GM12892 (cell line): ENCODE results near the gene RRAS2.
A peak's percentile ranks its signal among the peaks of the same experiment; 100 is the strongest.

Source experiments
- DNase-seq: peaks from one replicate; pipeline ENCODE4 v3.0.0; 2011; ENCODE audit not compliant: insufficient read length
- FAIRE-seq: peaks from 2 replicates; lab custom pipeline; 2011; peaks lifted over from hg19 to GRCh38; lab: Jason Lieb, UNC
- POLR2A ChIP-seq: IDR thresholded peaks from 2 replicates; pipeline ENCODE4 v1.6.1; 2011; ENCODE audit warnings: low read depth, low read length, control low read depth
- POLR2AphosphoS5 ChIP-seq: IDR thresholded peaks from 2 replicates; pipeline ENCODE4 v1.6.1; 2011; ENCODE audit warnings: low read depth, low read length, control low read depth
- TAF1 ChIP-seq: IDR thresholded peaks from 2 replicates; pipeline ENCODE4 v1.6.1; 2011; ENCODE audit warnings: low read depth, mild to moderate bottlenecking, control low read depth, low read length, borderline replicate concordance

RRAS2 gene

DNA sequence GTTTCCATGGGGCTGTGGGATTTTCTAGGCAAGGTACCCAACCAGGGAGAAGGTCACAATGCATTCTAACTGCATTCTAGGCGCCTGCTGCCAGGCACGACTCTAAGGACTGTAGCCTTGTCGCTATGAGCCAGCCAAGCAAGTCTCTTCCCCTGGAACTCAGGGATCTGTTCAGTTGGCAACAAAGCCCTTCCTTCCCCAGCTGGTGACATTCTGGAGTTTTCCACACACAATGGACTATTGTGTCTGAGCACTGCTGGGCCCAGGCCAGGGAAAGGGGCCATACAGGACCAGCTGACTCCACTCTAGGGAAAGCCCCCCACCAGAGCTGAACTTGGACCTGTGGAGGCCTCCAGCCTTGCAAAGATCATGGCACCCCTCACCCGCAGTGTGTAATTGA lies 116.8 kb downstream of the RRAS2 start:
- DNase-seq (no peak), FAIRE-seq (no peak)
- TF ChIP-seq TAF1 (no peak), POLR2AphosphoS5 (no peak), POLR2A (no peak)

DNA sequence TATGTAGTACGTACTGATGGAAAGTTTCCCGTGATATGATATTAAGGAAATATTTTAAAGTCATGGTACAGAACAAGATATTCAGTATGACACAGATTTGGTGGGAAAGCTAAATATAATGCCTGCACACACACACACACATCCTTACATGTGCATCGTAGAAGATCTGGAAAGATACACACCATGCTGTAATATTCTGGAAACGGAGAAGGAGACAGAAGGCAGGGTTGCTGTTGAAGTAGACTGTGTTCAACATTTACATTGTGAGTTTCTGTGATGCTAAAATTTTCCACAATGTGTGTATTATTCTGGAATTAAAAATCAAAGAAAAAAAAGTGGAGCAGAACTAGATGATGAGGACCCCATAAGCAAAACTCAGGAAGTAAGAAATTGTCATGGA lies 118.0 kb downstream of the RRAS2 start:
- no peak for FAIRE-seq
- no peak for DNase-seq
- no peak for TF ChIP-seq TAF1
- no peak for TF ChIP-seq POLR2A
- TF ChIP-seq POLR2AphosphoS5 = no peak

DNA sequence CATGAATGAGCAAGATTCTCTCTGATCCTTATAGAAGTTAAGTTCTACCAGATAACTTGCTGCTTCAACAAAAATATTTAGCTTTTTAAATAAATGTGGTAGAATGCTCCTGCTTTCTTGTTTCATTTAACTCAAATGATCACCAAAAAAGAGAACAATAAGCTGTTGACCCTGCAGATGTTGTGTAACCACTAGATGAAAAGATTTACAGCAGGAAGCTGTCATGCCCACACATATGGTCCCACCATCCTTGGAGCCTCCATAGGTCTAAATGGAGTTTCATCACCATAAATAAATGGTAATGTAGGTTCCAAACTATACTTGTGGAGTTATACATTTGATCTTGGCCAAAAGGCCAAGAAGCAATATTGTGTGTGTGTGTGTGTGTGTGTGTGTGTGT lies 118.8 kb downstream of the RRAS2 start:
- no peak for DNase-seq
- FAIRE-seq = no peak
- TF ChIP-seq TAF1 (no peak), POLR2AphosphoS5 (no peak), POLR2A (no peak)

DNA sequence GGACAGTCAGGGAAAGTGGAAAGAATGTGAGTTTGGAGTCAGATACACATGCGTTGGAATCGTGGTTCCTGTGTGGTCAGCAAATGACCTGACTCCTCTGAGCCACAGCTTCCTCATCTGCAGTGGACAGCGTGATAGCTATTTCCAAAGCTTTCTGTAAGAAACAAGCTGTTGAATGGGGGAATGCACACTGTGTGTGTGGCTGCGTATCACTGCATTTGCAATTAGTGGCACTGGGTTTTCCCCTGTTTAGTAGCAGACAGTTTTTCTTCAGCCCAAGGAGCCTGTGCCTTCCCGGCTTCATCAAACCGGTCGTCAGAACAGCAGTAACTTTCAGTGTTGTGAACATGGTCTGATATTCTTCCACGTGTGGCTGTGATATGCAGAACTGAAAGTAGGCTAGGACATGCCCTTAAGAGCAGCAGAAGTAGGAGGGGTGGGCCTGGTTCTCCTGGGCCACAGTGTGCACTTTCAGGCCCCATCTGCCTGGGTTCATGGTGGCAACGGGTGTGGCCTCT lies 121.5 kb downstream of the RRAS2 start:
- FAIRE-seq = peak; percentile 95
- TF ChIP-seq TAF1 (no peak), POLR2A (no peak), POLR2AphosphoS5 (no peak)
- DNase-seq = peak; percentile 47

DNA sequence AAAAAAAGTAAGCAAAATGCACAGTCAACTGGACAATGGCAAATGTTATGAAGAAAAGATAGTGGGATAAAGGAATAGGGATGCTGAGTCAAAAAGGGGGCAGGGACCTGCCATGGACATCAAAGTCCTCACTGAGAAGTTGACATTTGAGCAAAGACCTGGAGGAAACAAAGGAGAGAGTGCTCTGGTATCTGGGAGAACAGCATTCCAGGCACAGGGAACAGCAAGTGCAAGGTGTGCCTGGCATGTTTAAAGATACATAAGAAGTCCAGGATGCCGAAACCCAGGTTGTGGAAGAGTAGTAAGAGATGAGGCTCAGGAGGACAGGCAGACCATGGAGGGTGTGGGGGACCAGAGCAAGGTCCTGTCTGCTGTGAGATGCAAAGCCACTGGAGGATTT lies 123.3 kb downstream of the RRAS2 start:
- FAIRE-seq (no peak), DNase-seq (no peak)
- TF ChIP-seq TAF1 = no peak
- TF ChIP-seq POLR2A = no peak
- TF ChIP-seq POLR2AphosphoS5 = no peak

DNA sequence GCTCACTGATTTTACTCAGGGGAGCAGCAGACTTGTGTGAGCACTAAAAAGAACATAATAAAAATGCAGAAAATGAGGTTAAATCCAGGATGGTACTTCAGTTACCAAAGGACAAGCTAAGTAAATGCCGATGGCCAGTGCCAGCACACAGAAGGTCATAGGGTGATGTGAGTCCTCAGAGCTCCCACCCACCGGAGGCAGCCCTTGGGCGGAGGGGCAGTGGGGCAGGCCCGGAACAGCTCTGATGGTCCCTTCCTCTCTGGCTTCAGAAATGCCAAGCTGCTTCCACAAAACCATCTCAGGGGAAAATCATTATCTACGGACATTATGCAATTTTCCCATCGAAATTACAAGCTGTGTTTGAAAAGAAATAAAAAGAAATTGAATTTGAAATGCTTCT lies 124.5 kb downstream of the RRAS2 start:
- DNase-seq = no peak
- no peak for FAIRE-seq
- TF ChIP-seq POLR2A (no peak), POLR2AphosphoS5 (no peak), TAF1 (no peak)

DNA sequence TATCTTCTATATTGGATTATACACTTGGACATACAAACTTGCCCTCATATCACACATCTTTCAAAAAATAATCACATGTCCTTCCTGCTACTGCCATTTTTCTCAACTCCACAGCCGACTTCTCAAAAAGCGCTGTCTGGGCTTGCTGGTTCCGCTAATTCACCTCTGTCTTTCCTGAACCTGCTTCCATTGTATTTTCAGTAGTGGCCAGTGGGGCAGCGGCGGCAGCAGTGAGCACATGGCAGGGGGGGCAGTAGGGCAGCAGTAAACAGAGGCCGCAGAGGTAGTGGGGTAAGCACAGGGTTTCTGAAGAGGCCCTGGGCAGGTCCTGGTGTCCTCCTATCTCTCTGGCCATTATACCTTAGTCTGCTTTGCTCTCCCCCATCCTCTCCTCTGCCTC lies 126.3 kb downstream of the RRAS2 start:
- DNase-seq (no peak), FAIRE-seq (no peak)
- TF ChIP-seq POLR2AphosphoS5 (no peak), POLR2A (no peak), TAF1 (no peak)

DNA sequence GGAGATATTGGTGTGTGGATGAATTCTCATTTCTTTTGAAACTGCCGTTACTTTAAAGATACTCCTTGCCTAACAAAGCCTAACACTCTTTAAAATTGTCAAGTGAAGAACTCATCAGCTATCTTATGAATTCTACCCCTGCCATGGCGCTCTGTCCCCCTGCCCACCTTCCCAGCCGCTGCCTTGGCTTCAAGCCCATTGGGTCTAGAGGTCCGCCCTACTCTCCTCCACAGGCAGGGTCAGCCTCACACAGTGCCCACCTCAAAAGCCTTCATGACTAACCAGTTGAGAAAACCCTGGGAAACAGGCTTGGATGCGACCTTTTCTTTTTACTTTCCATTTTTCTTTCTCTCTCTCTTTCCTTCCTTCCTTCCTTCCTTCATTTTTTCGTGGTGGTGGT lies 128.6 kb downstream of the RRAS2 start:
- no peak for DNase-seq
- TF ChIP-seq POLR2AphosphoS5 (no peak), TAF1 (no peak), POLR2A (no peak)
- no peak for FAIRE-seq

DNA sequence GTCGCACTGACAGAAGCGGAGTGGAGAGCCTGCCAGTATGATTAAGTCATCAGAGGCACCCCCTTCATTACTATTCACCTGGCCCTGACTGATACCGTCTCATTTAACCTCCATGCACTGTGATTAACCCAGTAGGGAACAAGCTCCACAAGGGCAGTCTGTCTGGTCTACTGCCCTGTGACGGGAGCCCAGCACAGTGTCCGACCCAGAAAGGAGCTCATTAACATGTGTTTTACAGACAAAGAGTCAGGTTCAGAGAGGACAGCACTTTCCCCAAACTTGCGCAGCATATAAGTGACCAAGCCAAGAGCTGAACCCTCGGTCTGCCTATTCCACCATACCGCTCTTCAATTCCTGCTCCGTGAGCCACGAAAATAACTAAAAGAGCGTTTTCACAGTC lies 129.5 kb downstream of the RRAS2 start:
- DNase-seq = no peak
- no peak for FAIRE-seq
- TF ChIP-seq POLR2A (no peak), TAF1 (no peak), POLR2AphosphoS5 (no peak)

DNA sequence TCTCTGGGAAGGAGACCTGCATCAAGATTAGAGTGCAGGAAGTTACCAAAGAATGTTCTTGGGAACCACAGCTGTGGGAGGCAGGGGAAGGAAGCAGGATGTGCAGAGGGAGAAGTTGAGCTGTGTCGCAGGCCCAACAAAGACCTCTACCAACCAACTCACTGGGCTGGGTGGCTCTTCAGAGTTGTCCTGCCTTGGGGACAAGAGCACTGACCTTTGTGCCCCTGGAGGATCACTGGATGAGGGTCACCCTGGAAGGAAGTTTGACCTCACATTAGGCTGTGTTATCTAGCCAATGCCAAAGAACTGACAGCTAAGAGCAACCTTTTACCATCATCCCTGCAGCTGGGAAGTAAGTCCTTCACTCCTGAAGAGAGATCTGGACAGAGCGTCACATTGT lies 130.6 kb downstream of the RRAS2 start:
- TF ChIP-seq POLR2A (no peak), TAF1 (no peak), POLR2AphosphoS5 (no peak)
- no peak for FAIRE-seq
- no peak for DNase-seq
